8988T (cell line): Measurements from ENCODE around the gene ALKBH8.
"Not testable (repeated sequence)": the region's sequence is repeated elsewhere in the genome, so short reads cannot be mapped to it uniquely, and the experiment has no call there.

Experiments used
- DNase-seq: peaks from one replicate; pipeline ENCODE4 v3.0.0; 2011

Gene ALKBH8

GRCh38 chr11:107504981-107505380 is 60.6 kb downstream of the ALKBH8 start:
- no peak for DNase-seq

GRCh38 chr11:107501713-107502112 is 63.8 kb downstream of the ALKBH8 start:
- no peak for DNase-seq

- not testable (repeated sequence) for DNase-seq
Measured at GRCh38 chr11:107497371-107497770, 68.2 kb downstream of the ALKBH8 start.

- no peak for DNase-seq
Measured at GRCh38 chr11:107496011-107496410, 69.5 kb downstream of the ALKBH8 start.

GRCh38 chr11:107494055-107494454 is 71.5 kb downstream of the ALKBH8 start:
- no peak for DNase-seq

GRCh38 chr11:107493117-107493516 is 72.4 kb downstream of the ALKBH8 start:
- no peak for DNase-seq

GRCh38 chr11:107490836-107491235 is 74.7 kb downstream of the ALKBH8 start:
- DNase-seq = no peak

- DNase-seq = no peak
Measured at GRCh38 chr11:107482234-107482633, 83.3 kb downstream of the ALKBH8 start.

GRCh38 chr11:107478922-107479321 is 86.6 kb downstream of the ALKBH8 start:
- DNase-seq = no peak

GRCh38 chr11:107477820-107478219 is 87.7 kb downstream of the ALKBH8 start:
- DNase-seq = no peak

GRCh38 chr11:107473792-107474191 is 91.7 kb downstream of the ALKBH8 start:
- DNase-seq = no peak

- no peak for DNase-seq
Measured at GRCh38 chr11:107472966-107473365, 92.6 kb downstream of the ALKBH8 start.

GRCh38 chr11:107468596-107468995 is 96.9 kb downstream of the ALKBH8 start:
- no peak for DNase-seq

- DNase-seq = no peak
Measured at GRCh38 chr11:107467696-107468095, 97.8 kb downstream of the ALKBH8 start.

GRCh38 chr11:107466275-107466866 is 99.2 kb downstream of the ALKBH8 start:
- DNase-seq = not testable (repeated sequence)

GRCh38 chr11:107457558-107458271 is 107.8 kb downstream of the ALKBH8 start, which contains the start of gene CWF19L2:
Gene CWF19L2 (minus strand): TSS chr11:107457825. CDS start chr11:107457816, 9 bp downstream.
- peak; percentile 32 for DNase-seq

GRCh38 chr11:107457205-107457557 is 108.4 kb downstream of the ALKBH8 start:
- DNase-seq = no peak

GRCh38 chr11:107453594-107454286 is 111.8 kb downstream of the ALKBH8 start:
- DNase-seq = no peak
